ENCODE results near the gene FHIT.

DNA sequence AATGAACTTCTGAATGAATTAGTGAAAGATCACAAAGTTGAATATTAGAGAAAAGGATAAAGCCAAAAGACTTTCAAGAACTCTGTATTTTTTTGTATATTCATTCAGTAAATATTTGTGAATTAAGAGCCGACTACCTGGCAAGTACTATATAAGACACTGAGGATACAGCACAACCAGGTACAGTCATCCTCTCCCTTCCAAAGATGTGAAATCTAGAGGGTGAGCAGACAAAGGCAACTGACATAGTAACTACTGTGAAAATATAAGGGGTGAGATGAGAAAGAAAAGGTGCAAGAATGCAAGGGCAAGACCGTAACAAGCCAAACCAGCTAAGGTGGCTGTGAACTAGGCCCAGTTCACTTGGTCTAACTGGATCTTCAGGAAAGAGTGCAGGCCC is 1226.9 kb downstream of the FHIT start:
- TF ChIP-seq POLR2A (IDR thresholded peaks at IDR 0.05; ENCODE audit: low read length) (no peak), GATA1 (IDR thresholded peaks at IDR 0.05; ENCODE audit: low read depth, low read length) (no peak)

Measured in erythroblast (primary cell).